Measurements from ENCODE around the gene KLK1. TPM values are rescaled to one million over a fixed set of nuclear protein-coding genes. Genes with fewer than 3 reads are reported as not detected.

KLK1 gene
- total RNA-seq, 2 donors from 2014 or later: 0.27 TPM; not detected in 1

- intact Hi-C loops (cut with DNase I): no loop called here
- no peak for DNase-seq
- no peak for ATAC-seq
Measured at GRCh38 chr19:50838239-50838638, 14.7 kb upstream of the KLK1 start.

GRCh38 chr19:50837300-50837699 lies 13.7 kb upstream of the KLK1 start:
- DNase-seq: no peak
- intact Hi-C loops (cut with DNase I): no loop called here

GRCh38 chr19:50836543-50837195 lies 13.1 kb upstream of the KLK1 start:
- intact Hi-C loops (cut with DNase I): no loop called here
- ATAC-seq (peak in 1 of 2 donors; percentile 5), DNase-seq (no peak)

More at GRCh38 chr19:50837300-50837699, 13.7 kb upstream of the KLK1 start:
- no peak for ATAC-seq

GRCh38 chr19:50835785-50836542 lies 12.4 kb upstream of the KLK1 start:
- DNase-seq (peak; percentile 78), ATAC-seq (peak; percentile 89 to 98)
- intact Hi-C loops (cut with DNase I): no loop called here

DNA sequence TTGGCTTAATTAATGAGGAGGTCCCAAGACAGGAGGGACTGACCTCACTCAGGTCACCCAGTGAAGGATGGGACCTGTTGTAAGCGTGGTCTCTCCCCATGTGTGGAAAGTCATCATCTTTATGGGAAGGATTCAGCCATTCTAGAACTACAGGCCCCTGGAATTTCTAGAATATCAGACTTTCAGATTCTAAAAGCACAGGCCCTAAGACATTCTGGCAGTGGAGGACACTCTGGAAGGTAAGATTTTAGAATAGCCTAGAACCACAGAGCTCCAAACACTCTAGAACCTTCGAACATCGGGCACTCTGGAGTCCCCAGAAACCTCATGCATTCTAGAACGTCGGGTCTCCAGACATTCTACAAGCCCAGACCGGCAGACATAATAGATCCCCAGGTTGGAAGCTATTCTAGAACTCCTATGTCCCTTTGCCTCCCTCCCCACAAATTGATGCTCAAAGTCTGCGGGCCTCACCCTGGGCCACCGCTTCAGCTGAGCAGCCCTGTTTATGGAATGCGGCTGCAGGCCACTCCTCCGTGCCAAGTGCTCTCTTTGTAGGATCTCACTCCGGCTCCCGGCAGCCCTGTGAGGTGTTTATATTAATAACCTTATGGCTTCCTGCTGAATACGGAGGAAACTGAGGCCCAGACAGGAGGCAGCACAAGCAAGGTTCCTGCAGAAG lies 11.7 kb upstream of the KLK1 start:
- DNase-seq (no peak), ATAC-seq (peak in 1 of 2 donors; percentile 20)
- intact Hi-C loops (cut with DNase I): no loop called here

DNA sequence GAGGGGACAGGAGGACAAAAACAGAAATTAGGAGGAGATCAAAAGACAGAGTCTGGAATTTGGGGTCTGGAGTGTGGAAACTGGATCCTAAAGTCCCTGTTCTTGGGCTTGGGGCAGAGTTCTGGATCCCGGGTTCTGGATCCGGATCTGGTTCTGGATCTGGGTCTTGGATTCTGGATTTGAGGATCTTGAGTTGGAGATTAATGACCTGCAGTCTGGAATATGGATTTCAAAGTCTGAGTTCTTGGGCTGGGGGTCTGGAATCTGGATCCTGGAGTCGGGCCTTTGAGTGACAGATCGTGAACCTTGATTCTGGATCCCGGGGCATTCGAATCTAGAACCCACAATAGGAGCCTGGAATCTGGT lies 10.2 kb upstream of the KLK1 start:
- no peak for DNase-seq
- intact Hi-C loops (cut with DNase I): no loop called here
- ATAC-seq: no peak

DNA sequence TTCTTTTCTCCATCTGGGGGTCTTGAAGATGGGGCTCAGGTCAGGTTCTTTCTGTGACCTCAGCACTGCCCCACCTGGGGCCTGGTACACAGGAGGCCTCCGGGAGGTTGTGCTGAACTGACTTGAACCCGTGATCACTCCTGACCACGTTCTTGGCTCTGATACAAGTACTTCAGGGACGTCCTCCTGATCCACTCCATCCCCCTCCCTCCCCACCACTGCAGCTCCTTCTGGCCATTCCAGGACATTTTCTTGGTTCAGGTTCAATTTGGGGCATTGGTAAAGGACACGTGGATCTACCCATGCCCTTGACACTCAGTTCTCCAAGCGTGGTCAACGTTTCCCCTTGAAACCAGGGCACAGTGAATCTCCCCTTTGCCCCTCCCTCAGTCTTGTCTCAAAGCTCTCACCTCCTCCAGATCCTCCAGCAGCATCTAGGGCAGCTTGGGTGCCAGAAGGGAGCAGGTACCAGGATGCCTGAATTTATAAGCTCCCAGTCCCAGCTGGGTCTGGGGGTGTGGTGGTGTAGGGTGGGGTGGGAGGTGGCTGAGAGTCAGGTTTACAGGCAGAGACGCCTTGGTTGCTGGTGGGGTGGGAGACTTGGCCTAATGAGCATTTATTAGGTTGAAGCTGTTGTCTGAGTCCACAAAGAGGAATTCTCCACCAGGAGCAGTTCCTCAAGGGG lies 9.7 kb upstream of the KLK1 start, which contains the start of gene KLK15:
TSS of gene KLK15 (minus strand) at position 458 of the 685 bp plus-strand sequence. CDS start 2,082 bp downstream, outside the sequence.
- no peak for DNase-seq
- intact Hi-C loops (cut with DNase I): no loop called here
- ATAC-seq: no peak

- ATAC-seq (no peak), DNase-seq (no peak)
- intact Hi-C loops (cut with DNase I): no loop called here
Measured at GRCh38 chr19:50832666-50833065, 9.1 kb upstream of the KLK1 start.

- DNase-seq (no peak), ATAC-seq (no peak)
- intact Hi-C loops (cut with DNase I): no loop called here
Measured at GRCh38 chr19:50831026-50831396, 7.4 kb upstream of the KLK1 start.

DNA sequence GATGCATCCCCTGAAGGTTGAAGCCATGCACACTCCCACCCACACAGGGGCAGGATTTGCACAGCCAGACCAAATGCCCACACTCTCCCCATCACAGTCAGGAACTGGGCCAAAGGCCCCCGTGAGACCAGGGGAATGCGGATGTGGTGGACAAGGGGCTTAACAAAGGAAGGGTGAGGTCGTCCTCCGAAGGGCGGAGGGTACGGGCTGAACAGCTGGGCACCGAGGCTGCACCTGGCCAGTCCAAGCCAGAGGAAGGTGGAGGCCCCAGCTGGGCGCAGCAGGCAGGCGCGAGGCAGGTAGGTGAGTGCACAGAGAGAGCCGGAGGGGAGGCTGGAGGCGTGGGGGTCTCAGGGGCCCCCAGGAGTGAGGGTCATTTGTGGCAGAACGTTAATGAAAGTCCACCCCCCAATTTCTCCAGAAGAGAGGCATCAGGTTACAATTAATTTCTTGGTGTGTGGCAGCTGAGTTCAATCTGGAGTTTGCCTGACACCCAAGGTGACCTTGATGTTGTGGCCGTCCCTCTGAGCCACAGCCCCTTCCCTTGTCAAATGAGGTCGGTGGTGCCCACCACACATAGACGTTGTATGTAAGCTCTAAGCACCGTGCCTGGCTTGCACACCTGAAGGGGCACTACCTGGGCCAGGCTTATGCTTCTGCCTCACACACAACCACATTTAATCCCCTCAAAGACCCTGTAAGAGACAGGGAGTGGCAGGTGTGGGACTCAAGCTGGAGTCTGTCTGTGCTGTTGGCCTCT lies 6.9 kb upstream of the KLK1 start:
- intact Hi-C loops (cut with DNase I): no loop called here
- DNase-seq (no peak), ATAC-seq (no peak)

DNA sequence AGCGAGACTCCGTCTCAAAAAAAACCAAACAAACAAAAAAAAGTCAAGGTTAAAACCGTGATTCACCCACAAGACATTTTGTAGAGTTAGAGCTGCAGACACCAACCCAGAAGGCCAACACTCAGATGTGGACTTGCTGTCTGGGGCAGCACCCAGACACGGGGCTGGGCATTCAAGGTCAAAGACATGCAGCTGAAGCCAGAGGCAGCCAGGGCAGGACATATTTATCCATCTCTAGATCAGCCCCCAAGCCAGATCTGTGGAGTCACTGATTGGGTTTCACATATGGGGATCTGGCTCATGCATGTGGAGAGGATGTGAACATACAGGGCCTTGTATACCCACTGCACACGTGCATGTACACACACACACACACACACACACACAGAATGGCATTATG lies 6.2 kb upstream of the KLK1 start:
- ATAC-seq (no peak), DNase-seq (no peak)

GRCh38 chr19:50827476-50827875 lies 3.9 kb upstream of the KLK1 start:
- DNase-seq (no peak), ATAC-seq (no peak)
- intact Hi-C loops (cut with DNase I): no loop called here

More for the DNA sequence above, 6.2 kb upstream of the KLK1 start:
- intact Hi-C loops (cut with DNase I): no loop called here

GRCh38 chr19:50826492-50827240 lies 3.1 kb upstream of the KLK1 start:
- intact Hi-C loops (cut with DNase I): no loop called here
- no peak for ATAC-seq

GRCh38 chr19:50822661-50823208 lies 852 bp downstream of the KLK1 start:
- intact Hi-C loops (cut with DNase I): no loop called here
- DNase-seq (no peak), ATAC-seq (no peak)

More at GRCh38 chr19:50826492-50827240, 3.1 kb upstream of the KLK1 start:
- no peak for DNase-seq

- ATAC-seq (no peak), DNase-seq (no peak)
- intact Hi-C loops (cut with DNase I): no loop called here
Measured at GRCh38 chr19:50821622-50822021, 2.0 kb downstream of the KLK1 start.

GRCh38 chr19:50821248-50821612 lies 2.4 kb downstream of the KLK1 start:
- ATAC-seq: no peak
- no peak for DNase-seq
- intact Hi-C loops (cut with DNase I): no loop called here

- peak in 1 of 2 donors; percentile 64 for ATAC-seq
- DNase-seq: peak; percentile 42
- intact Hi-C loops (cut with DNase I): no loop called here
Measured at GRCh38 chr19:50820549-50821247, 2.9 kb downstream of the KLK1 start.
